ENCODE results near the gene RBM5.

Gene RBM5

DNA sequence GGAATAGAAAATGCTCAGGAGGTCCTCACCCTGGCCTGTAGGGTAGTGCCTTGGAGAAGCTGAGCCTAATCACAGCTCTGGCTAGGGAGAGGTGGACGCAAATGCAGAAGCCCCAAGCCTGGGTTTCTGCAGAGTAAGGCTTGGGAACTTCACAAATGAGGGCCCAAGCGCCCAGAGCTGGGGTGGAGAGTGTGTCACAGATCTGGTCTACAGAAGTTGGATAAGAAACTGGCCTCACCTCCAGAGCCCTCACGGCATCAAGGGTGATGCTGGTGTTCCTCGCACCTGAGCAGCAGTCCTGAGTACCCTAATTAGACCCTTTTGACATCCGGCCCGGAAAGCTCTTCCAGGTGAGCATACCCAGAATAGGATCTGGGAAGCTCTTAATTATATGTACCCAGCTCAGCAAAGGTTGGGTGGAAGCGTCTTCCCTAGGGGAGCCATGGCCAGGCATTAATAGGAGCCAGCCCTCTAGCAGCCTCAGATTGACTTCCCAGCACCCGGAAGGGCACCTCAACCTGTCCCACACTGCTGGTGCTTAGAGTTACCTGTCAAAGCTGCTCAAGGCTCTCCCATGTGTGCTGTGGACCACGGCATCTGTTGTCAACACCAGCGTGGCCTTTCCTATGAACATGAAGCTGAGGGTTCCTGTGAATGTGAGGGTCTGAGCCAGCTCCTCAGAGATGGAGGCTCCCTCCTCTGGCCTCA lies 31.8 kb downstream of the RBM5 start:
- H3K4me3 ChIP-seq (ENCODE audit: insufficient read depth, low read depth, low read length) = no peak overlapping the region
- no peak overlapping the region for H3K27ac ChIP-seq (ENCODE audit: insufficient read depth, low read depth, low read length, poor library complexity, severe bottlenecking)
- no peaks in the 10 kb centered on the region for H3K27me3 ChIP-seq (ENCODE audit: control insufficient read depth, insufficient read depth, low read length, poor library complexity, severe bottlenecking)
- H3K36me3 ChIP-seq (ENCODE audit: control insufficient read depth, insufficient read depth, low read length) = peaks cover 32% of the 10 kb centered on the region
- peaks cover 12% of the 10 kb centered on the region for H3K4me1 ChIP-seq (ENCODE audit: control insufficient read depth, insufficient read depth, low read length)
- H3K9me3 ChIP-seq (ENCODE audit: control insufficient read depth, low read length) = no peaks in the 10 kb centered on the region
- 93 to 95% methylated on average over 10 of the region's 10 CpGs for WGBS, 2 experiments

DNA sequence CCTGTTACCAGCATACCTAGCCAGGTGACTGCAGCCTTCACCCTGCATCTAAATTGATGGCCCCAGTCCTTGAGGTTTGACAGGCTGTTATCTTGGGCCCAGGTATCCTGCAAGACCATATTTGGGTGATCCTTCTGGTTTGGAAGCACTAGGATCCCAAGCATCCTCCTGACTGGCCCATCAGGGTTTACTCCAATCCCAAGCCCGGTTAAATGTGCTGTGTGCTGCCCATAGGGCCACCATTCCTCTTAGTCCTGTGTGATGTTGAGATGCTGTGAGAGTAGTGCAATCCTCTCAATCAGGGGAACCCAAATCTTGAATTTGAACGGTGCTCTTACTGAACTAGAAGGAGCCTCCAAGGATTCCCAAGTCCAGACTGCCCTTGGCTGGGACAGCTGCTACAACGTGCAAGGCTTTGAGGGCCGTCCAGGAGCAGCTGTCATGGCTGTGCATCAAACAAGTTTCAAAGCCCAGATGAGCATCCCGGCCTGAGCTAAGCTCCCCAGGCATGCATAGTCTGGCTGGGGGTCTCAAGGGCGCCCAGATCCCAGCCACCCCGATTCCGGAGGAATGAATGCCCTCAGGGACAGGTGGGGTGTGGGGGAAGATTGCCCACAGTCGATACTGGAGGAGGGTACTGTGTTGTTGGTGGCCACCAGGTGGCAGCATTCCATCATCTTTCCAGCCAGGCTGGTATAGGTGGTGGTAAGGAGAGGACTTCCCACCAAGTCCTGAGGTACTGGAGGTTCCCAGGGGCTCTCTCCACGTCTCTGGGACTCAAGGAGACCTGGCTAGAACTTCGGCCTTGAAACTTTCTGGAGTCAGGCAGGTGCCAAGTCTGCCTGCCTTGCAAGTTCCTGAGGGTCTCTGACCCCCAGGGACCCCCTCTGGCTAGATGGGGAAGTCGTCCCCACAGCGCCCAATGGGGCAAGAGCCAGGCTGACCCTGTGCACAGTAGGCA lies 32.6 kb downstream of the RBM5 start:
- Histone ChIP-seq H3K27ac (ENCODE audit: insufficient read depth, low read depth, low read length, poor library complexity, severe bottlenecking) (no peak overlapping the region), H3K4me1 (ENCODE audit: control insufficient read depth, insufficient read depth, low read length) (peaks cover 20% of the 10 kb centered on the region), H3K9me3 (ENCODE audit: control insufficient read depth, low read length) (no peaks in the 10 kb centered on the region), H3K27me3 (ENCODE audit: control insufficient read depth, insufficient read depth, low read length, poor library complexity, severe bottlenecking) (no peaks in the 10 kb centered on the region), H3K36me3 (ENCODE audit: control insufficient read depth, insufficient read depth, low read length) (peaks cover 23% of the 10 kb centered on the region), H3K4me3 (ENCODE audit: insufficient read depth, low read depth, low read length) (no peak overlapping the region)
- WGBS, 2 experiments = 52 to 54% methylated on average over 13 of the region's 13 CpGs

DNA sequence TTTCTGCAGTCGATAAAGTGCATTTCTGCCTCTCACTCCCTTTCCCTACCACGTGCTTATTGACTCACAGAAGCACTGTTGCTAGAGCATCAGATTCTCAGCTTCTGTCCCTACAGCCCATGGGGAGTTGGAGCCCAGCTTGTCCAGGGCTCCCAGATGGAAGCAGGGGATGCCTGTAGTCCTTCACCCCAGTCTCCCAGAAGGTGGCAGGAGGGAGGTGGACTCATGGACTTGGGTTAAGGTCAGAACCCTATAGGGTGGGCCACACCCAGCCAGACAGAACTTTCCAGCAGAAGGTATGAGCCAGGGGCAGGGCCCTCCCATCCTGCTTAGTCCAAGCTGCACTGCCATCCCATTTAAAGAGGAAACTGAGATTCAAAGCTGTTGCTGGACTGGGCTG lies 33.4 kb downstream of the RBM5 start:
- 91 to 95% methylated on average over 2 of the region's 2 CpGs for WGBS, 2 experiments
- Histone ChIP-seq H3K36me3 (ENCODE audit: control insufficient read depth, insufficient read depth, low read length) (peaks cover 17% of the 10 kb centered on the region), H3K4me3 (ENCODE audit: insufficient read depth, low read depth, low read length) (no peak overlapping the region), H3K9me3 (ENCODE audit: control insufficient read depth, low read length) (no peaks in the 10 kb centered on the region), H3K27me3 (ENCODE audit: control insufficient read depth, insufficient read depth, low read length, poor library complexity, severe bottlenecking) (no peaks in the 10 kb centered on the region), H3K27ac (ENCODE audit: insufficient read depth, low read depth, low read length, poor library complexity, severe bottlenecking) (no peak overlapping the region), H3K4me1 (ENCODE audit: control insufficient read depth, insufficient read depth, low read length) (peaks cover 27% of the 10 kb centered on the region)

DNA sequence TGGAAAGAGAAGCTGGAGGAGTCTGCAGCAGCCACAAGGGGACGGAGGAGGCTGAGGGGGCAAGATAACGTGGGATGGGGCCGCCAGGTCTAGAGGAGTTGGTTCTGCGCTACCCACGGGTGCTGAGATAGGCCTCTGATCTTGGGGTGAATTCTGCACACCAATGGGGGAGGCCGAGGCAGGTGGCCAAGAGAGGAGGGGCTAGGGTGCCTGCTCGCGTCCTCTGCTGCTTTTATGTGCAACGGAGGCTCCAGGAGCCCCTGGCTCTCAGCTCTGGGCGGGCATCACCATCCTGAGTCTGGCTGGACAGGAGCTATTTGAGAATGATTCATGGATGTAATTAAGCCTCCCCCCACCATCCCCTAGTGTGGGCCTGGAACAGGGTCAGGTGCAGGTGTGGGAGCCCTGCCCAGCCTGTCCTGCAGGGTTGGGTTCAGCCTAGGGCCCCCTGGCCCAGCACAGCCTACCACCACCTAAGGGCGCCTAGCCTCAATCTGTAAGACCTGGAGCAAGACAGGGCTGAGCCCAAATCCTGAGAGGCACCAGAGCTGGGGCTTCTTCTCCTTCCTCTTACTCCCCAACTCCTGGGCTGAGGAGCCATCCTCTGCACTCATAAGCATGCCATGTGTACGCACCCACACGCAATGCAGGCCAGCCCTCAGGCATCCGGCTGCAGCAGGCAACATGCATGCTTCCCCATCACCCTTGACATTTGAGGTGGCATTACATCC lies 34.1 kb downstream of the RBM5 start:
- Histone ChIP-seq H3K27ac (ENCODE audit: insufficient read depth, low read depth, low read length, poor library complexity, severe bottlenecking) (no peak overlapping the region), H3K4me3 (ENCODE audit: insufficient read depth, low read depth, low read length) (no peak overlapping the region), H3K27me3 (ENCODE audit: control insufficient read depth, insufficient read depth, low read length, poor library complexity, severe bottlenecking) (no peaks in the 10 kb centered on the region), H3K4me1 (ENCODE audit: control insufficient read depth, insufficient read depth, low read length) (peaks cover 29% of the 10 kb centered on the region), H3K36me3 (ENCODE audit: control insufficient read depth, insufficient read depth, low read length) (peaks cover 10% of the 10 kb centered on the region), H3K9me3 (ENCODE audit: control insufficient read depth, low read length) (no peaks in the 10 kb centered on the region)
- 93 to 94% methylated on average over 14 of the region's 14 CpGs for WGBS, 2 experiments

DNA sequence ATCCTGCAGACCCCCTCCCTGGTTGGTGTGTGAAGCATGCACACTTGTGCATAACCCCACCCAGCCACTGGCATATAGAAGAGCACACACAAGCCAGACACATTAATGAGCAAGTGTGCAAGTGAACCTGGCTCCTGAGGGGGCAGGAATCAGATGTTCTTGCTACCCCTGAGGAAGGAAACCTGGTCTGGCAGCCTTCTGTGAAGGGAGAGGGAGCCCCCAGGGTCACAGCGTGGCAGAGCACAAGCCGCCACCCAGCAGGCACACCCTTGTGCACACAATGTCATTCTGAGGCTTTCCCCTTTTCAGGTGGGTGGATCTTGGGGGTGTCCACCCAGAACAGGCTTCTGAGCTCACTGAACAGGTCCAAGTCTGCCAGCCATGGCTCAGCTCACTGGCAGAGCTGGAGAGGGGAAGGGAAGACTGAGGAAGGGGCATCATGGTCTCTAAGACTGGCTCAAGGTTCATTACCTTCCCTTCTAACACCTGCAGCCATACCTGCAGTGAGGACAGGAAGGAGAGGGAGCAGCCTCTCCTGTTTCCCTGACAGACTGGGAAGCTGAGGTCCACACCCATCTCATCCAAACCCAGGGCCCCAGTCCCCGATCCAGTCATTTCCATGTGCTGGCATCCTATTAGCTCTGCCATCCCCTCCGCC lies 34.8 kb downstream of the RBM5 start:
- H3K36me3 ChIP-seq (ENCODE audit: control insufficient read depth, insufficient read depth, low read length) = peaks cover 3% of the 10 kb centered on the region
- no peaks in the 10 kb centered on the region for H3K9me3 ChIP-seq (ENCODE audit: control insufficient read depth, low read length)
- peaks cover 29% of the 10 kb centered on the region for H3K4me1 ChIP-seq (ENCODE audit: control insufficient read depth, insufficient read depth, low read length)
- H3K27me3 ChIP-seq (ENCODE audit: control insufficient read depth, insufficient read depth, low read length, poor library complexity, severe bottlenecking) = no peaks in the 10 kb centered on the region
- H3K27ac ChIP-seq (ENCODE audit: insufficient read depth, low read depth, low read length, poor library complexity, severe bottlenecking) = no peak overlapping the region
- H3K4me3 ChIP-seq (ENCODE audit: insufficient read depth, low read depth, low read length) = no peak overlapping the region
- 89 to 91% methylated on average over 4 of the region's 4 CpGs for WGBS, 2 experiments

DNA sequence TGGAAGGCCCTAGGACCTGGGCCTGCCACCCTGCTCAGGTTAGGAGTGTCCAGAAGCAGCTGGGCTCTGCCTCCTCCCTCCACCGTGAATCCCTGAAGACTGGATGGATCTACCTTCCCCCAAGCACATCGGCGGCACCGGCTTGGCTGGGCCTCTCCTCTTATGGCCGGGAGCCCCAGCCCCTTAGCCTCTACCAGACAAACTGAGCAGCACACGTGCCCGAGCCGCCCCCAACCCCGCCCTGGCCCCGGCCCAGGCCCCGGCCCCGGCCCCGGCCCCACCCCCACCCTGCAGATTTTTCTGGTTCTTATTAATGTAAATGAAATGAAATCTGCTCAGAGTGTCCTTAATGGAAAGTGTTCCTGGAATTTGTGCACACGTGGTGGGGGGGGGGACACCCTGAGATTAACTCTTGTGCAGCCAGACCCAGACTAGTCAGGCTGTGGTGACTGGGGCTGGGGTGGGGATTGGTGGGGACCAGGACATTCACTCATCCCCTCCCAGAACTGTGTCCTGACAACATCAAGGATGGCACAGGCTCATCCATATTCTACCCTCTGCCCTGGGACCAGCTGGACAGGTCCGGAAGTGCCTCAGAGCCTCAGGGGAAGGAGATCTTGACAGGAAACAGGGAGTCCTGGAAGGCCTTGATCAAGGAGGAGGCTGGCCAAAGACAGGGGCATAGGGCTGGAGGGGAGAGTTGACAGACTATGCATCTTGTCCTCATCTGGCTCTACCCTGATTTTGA lies 35.5 kb downstream of the RBM5 start:
- peaks cover 29% of the 10 kb centered on the region for H3K4me1 ChIP-seq (ENCODE audit: control insufficient read depth, insufficient read depth, low read length)
- H3K27ac ChIP-seq (ENCODE audit: insufficient read depth, low read depth, low read length, poor library complexity, severe bottlenecking) = no peak overlapping the region
- WGBS, 2 experiments = 70% methylated on average over 15 of the region's 15 CpGs
- no peaks in the 10 kb centered on the region for H3K9me3 ChIP-seq (ENCODE audit: control insufficient read depth, low read length)
- no peaks in the 10 kb centered on the region for H3K27me3 ChIP-seq (ENCODE audit: control insufficient read depth, insufficient read depth, low read length, poor library complexity, severe bottlenecking)
- no peak overlapping the region for H3K4me3 ChIP-seq (ENCODE audit: insufficient read depth, low read depth, low read length)
- no peaks in the 10 kb centered on the region for H3K36me3 ChIP-seq (ENCODE audit: control insufficient read depth, insufficient read depth, low read length)

DNA sequence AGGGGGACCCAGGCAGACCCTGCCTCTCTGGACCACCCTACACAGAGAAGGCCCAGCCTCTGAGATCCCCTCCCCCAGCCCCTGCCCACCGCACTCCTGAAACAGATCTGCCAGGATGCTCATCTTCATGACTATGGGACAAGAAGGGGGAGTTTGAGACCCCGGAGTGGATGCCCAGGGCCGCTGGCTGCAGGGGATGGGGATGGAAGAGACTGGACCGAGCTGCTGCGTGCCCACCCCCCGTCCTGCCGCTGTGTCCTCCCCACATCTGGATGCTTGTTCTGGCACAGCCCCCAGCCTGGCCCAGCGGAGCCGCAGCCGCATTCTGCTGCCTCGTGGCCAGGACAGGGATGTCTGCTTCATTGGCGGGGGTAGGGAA lies 36.1 kb downstream of the RBM5 start:
- WGBS, 2 experiments = 49 to 54% methylated on average over 12 of the region's 12 CpGs

DNA sequence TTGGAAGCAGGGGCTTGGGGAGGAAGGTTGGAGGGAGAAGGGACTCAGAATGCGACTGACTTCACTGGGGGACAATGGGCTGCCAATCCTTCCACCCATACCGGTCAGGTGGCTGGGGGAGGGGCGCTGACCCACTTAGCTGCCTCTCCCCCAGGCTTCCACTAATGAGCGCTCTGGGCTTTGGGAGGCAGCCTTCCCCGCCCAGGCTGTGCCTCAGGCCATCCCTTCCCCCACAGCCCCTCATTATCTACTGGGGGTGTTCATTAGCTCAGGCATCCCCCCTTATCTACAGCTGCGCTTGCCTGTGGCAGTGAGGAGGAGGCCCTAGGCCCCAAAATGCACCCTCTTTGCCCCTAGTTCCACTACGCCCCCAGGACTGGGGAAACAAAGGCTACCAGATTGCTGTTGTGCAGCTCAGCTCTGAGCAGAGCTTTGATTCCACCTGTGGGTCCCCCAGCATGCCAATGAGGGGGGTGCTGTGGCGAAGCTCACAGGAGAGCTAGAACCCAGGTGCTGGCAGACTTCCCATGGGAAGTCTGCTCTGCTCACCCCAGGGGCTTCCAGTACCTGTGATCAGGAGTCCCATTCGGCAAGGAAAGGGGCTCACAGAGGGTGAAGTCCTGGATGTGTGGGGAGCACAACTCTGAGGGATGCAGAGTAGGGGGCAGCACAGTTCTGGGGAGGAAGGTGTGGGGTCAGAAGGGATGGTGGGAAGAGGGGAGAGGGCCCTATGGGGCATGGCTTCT lies 37.0 kb downstream of the RBM5 start:
- Histone ChIP-seq H3K27ac (ENCODE audit: insufficient read depth, low read depth, low read length, poor library complexity, severe bottlenecking) (no peak overlapping the region), H3K4me1 (ENCODE audit: control insufficient read depth, insufficient read depth, low read length) (peaks cover 29% of the 10 kb centered on the region), H3K36me3 (ENCODE audit: control insufficient read depth, insufficient read depth, low read length) (no peaks in the 10 kb centered on the region), H3K4me3 (ENCODE audit: insufficient read depth, low read depth, low read length) (no peak overlapping the region), H3K27me3 (ENCODE audit: control insufficient read depth, insufficient read depth, low read length, poor library complexity, severe bottlenecking) (no peaks in the 10 kb centered on the region), H3K9me3 (ENCODE audit: control insufficient read depth, low read length) (no peaks in the 10 kb centered on the region)
- WGBS, 2 experiments = 66 to 67% methylated on average over 8 of the region's 9 CpGs

More for the DNA sequence above, 36.1 kb downstream of the RBM5 start:
- no peak overlapping the region for H3K27ac ChIP-seq (ENCODE audit: insufficient read depth, low read depth, low read length, poor library complexity, severe bottlenecking)
- H3K9me3 ChIP-seq (ENCODE audit: control insufficient read depth, low read length) = no peaks in the 10 kb centered on the region
- no peaks in the 10 kb centered on the region for H3K36me3 ChIP-seq (ENCODE audit: control insufficient read depth, insufficient read depth, low read length)
- peaks cover 29% of the 10 kb centered on the region for H3K4me1 ChIP-seq (ENCODE audit: control insufficient read depth, insufficient read depth, low read length)
- no peaks in the 10 kb centered on the region for H3K27me3 ChIP-seq (ENCODE audit: control insufficient read depth, insufficient read depth, low read length, poor library complexity, severe bottlenecking)
- H3K4me3 ChIP-seq (ENCODE audit: insufficient read depth, low read depth, low read length) = no peak overlapping the region
